Karpas-422 (cell line): ENCODE measurements around the gene OCIAD1. TPM values are rescaled to one million over a fixed set of nuclear protein-coding genes. Genes with fewer than 3 reads are reported as not detected.
"Not testable (repeated sequence)": the region's sequence is repeated elsewhere in the genome, so short reads cannot be mapped to it uniquely, and the experiment has no call there.

Source experiments
- DNase-seq: peaks from one replicate; pipeline ENCODE4 v3.0.0-alpha.2; 2015
- H2AFZ ChIP-seq: fragments of 200-600 bp; sonication (generic); 2 replicates; pipeline ENCODE4 v1.6.1; 2014; ENCODE audit warnings: antibody characterized with exemption, low read length, mixed read lengths
- H3K27ac ChIP-seq: fragments of 200-600 bp; sonication (generic); 2 replicates; pipeline ENCODE4 v1.5.1; 2014; ENCODE audit warnings: mild to moderate bottlenecking, low read length, moderate library complexity
- H3K27me3 ChIP-seq: fragments of 200-600 bp; sonication (generic); 2 replicates; pipeline ENCODE4 v1.6.1; 2014; ENCODE audit warnings: low read length, mixed read lengths
- H3K36me3 ChIP-seq: fragments of 200-600 bp; sonication (generic); 2 replicates; pipeline ENCODE4 v1.6.1; 2014; ENCODE audit warnings: low read length, mixed read lengths; ENCODE audit not compliant: insufficient read depth
- H3K4me1 ChIP-seq: fragments of 200-600 bp; sonication (generic); 2 replicates; pipeline ENCODE4 v1.6.1; 2014; ENCODE audit warnings: mild to moderate bottlenecking, low read length, mixed read lengths
- H3K4me2 ChIP-seq: fragments of 200-600 bp; sonication (generic); 2 replicates; pipeline ENCODE4 v1.6.1; 2014; ENCODE audit warnings: low read length, low read depth, mild to moderate bottlenecking; ENCODE audit not compliant: poor library complexity, severe bottlenecking
- H3K4me3 ChIP-seq: fragments of 200-600 bp; sonication (generic); 2 replicates; pipeline ENCODE4 v1.5.1; 2014; ENCODE audit warnings: mild to moderate bottlenecking, antibody characterized with exemption, low read length, mixed read lengths
- H3K79me2 ChIP-seq: fragments of 200-600 bp; sonication (generic); 2 replicates; pipeline ENCODE4 v1.6.1; 2014; ENCODE audit warnings: mild to moderate bottlenecking, low read length, mixed read lengths
- H3K9ac ChIP-seq: fragments of 200-600 bp; sonication (generic); 2 replicates; pipeline ENCODE4 v1.6.0; 2014; ENCODE audit warnings: low read length
- H3K9me2 ChIP-seq: fragments of 200-600 bp; sonication (generic), shearing (Covaris generic); replicated peaks from 2 replicates; pipeline ENCODE4 v1.6.0; 2014; ENCODE audit warnings: mild to moderate bottlenecking, low read length, moderate library complexity; ENCODE audit not compliant: insufficient read depth
- H3K9me3 ChIP-seq: fragments of 300-700, 200-600 bp; sonication (generic); 2 replicates; pipeline ENCODE4 v1.6.1; 2014; ENCODE audit warnings: low read length, mixed read lengths
- H4K20me1 ChIP-seq: fragments of 200-600 bp; sonication (generic); 2 replicates; pipeline ENCODE4 v1.6.1; 2014; ENCODE audit warnings: mild to moderate bottlenecking, antibody characterized with exemption, low read length, low read depth; ENCODE audit not compliant: insufficient read depth
- total RNA-seq: library from RNA; depleted of rRNA; stranded (reverse); fragments of >200 nt; shearing (Covaris generic); gene quantifications from 2 replicates; pipeline ENCODE4 v1.2.3, GENCODE V29; 2014; ENCODE audit warnings: low replicate concordance

OCIAD1 gene
- total RNA-seq, 1 experiment from 2014 or later = 122 TPM

GRCh38 chr4:48832571-48832970 is 1.7 kb downstream of the OCIAD1 start:
- no peaks in the 10 kb centered on the region for H4K20me1 ChIP-seq
- DNase-seq = no peak
- peaks cover 53% of the 10 kb centered on the region for H3K79me2 ChIP-seq
- peaks cover 30% of the 10 kb centered on the region for H3K36me3 ChIP-seq
- H2AFZ ChIP-seq = no peak overlapping the region
- H3K9ac ChIP-seq = peak overlapping the region; percentile 96; the same call in 1 of the 2 replicates
- peak overlapping the region; percentile 86; the same call in 1 of the 2 replicates for H3K27ac ChIP-seq
- H3K4me2 ChIP-seq = peak overlapping the region; percentile 86
- no peaks in the 10 kb centered on the region for H3K9me2 ChIP-seq
- H3K9me3 ChIP-seq = no peaks in the 10 kb centered on the region
- peak overlapping the region; percentile 92 for H3K4me3 ChIP-seq
- H3K27me3 ChIP-seq = no peaks in the 10 kb centered on the region
- peaks cover 16% of the 10 kb centered on the region for H3K4me1 ChIP-seq

GRCh38 chr4:48836658-48837057 is 5.8 kb downstream of the OCIAD1 start:
- Histone ChIP-seq H2AFZ (no peak overlapping the region), H4K20me1 (no peaks in the 10 kb centered on the region), H3K4me2 (no peak overlapping the region), H3K27me3 (no peaks in the 10 kb centered on the region), H3K9ac (no peak overlapping the region), H3K79me2 (peaks cover 84% of the 10 kb centered on the region), H3K36me3 (peaks cover 58% of the 10 kb centered on the region), H3K4me3 (no peak overlapping the region), H3K27ac (no peak overlapping the region), H3K9me3 (no peaks in the 10 kb centered on the region), H3K4me1 (peaks cover 10% of the 10 kb centered on the region), H3K9me2 (no peaks in the 10 kb centered on the region)
- no peak for DNase-seq

- no peaks in the 10 kb centered on the region for H3K9me2 ChIP-seq
- H3K9ac ChIP-seq = no peak overlapping the region
- H3K27ac ChIP-seq = no peak overlapping the region
- H3K79me2 ChIP-seq = peaks cover 88% of the 10 kb centered on the region
- no peaks in the 10 kb centered on the region for H4K20me1 ChIP-seq
- no peaks in the 10 kb centered on the region for H3K27me3 ChIP-seq
- H3K36me3 ChIP-seq = peaks cover 72% of the 10 kb centered on the region
- H3K9me3 ChIP-seq = no peaks in the 10 kb centered on the region
- H3K4me3 ChIP-seq = no peak overlapping the region
- DNase-seq = no peak
- no peak overlapping the region for H2AFZ ChIP-seq
- H3K4me2 ChIP-seq = no peak overlapping the region
- no peaks in the 10 kb centered on the region for H3K4me1 ChIP-seq
These were observed 10.3 kb downstream of the OCIAD1 start for GRCh38 chr4:48841045-48841827.

GRCh38 chr4:48844843-48845242 is 14.0 kb downstream of the OCIAD1 start:
- Histone ChIP-seq H3K4me2 (no peak overlapping the region), H4K20me1 (no peaks in the 10 kb centered on the region), H3K9me2 (no peaks in the 10 kb centered on the region), H2AFZ (no peak overlapping the region), H3K79me2 (peaks cover 80% of the 10 kb centered on the region), H3K27ac (no peak overlapping the region), H3K36me3 (peaks cover 76% of the 10 kb centered on the region), H3K4me1 (no peaks in the 10 kb centered on the region), H3K9me3 (no peaks in the 10 kb centered on the region), H3K4me3 (no peak overlapping the region), H3K9ac (no peak overlapping the region), H3K27me3 (no peaks in the 10 kb centered on the region)
- no peak for DNase-seq

- not testable (repeated sequence) for H2AFZ ChIP-seq, DNase-seq, H3K4me3 ChIP-seq, H3K9me3 ChIP-seq, H3K27me3 ChIP-seq, H3K27ac ChIP-seq, H4K20me1 ChIP-seq, H3K4me1 ChIP-seq, H3K9ac ChIP-seq, H3K9me2 ChIP-seq, H3K4me2 ChIP-seq
- H3K79me2 ChIP-seq = peaks cover 44% of the 10 kb centered on the region
- H3K36me3 ChIP-seq = peaks cover 63% of the 10 kb centered on the region
These were observed 17.9 kb downstream of the OCIAD1 start for GRCh38 chr4:48848799-48849198.

- no peak overlapping the region for H2AFZ ChIP-seq
- H3K9me3 ChIP-seq = no peaks in the 10 kb centered on the region
- no peaks in the 10 kb centered on the region for H3K27me3 ChIP-seq
- no peak overlapping the region for H3K4me3 ChIP-seq
- H3K9ac ChIP-seq = no peak overlapping the region
- H3K9me2 ChIP-seq = no peaks in the 10 kb centered on the region
- peaks cover 21% of the 10 kb centered on the region for H3K79me2 ChIP-seq
- no peak for DNase-seq
- no peak overlapping the region for H3K27ac ChIP-seq
- H3K36me3 ChIP-seq = peaks cover 62% of the 10 kb centered on the region
- H4K20me1 ChIP-seq = no peaks in the 10 kb centered on the region
- no peak overlapping the region for H3K4me2 ChIP-seq
- no peaks in the 10 kb centered on the region for H3K4me1 ChIP-seq
These were observed 20.8 kb downstream of the OCIAD1 start for GRCh38 chr4:48851651-48852050.

- Histone ChIP-seq H3K4me1 (no peaks in the 10 kb centered on the region), H3K27me3 (no peaks in the 10 kb centered on the region), H3K9me2 (no peaks in the 10 kb centered on the region), H2AFZ (no peak overlapping the region), H3K9me3 (no peaks in the 10 kb centered on the region), H3K9ac (no peak overlapping the region), H3K79me2 (0 out of 2 replicates have a peak, but pooled peaks cover 5% of the 10 kb centered on the region), H4K20me1 (no peaks in the 10 kb centered on the region), H3K4me3 (no peak overlapping the region), H3K27ac (no peak overlapping the region), H3K4me2 (no peak overlapping the region), H3K36me3 (peaks cover 58% of the 10 kb centered on the region)
- DNase-seq = no peak
These were observed 22.9 kb downstream of the OCIAD1 start for GRCh38 chr4:48853604-48854394.

- Histone ChIP-seq H3K4me3 (no peak overlapping the region), H3K36me3 (peaks cover 60% of the 10 kb centered on the region), H3K27me3 (no peaks in the 10 kb centered on the region), H2AFZ (no peak overlapping the region), H3K4me2 (no peak overlapping the region), H3K27ac (no peak overlapping the region), H3K9me2 (no peaks in the 10 kb centered on the region), H3K9me3 (no peaks in the 10 kb centered on the region), H3K4me1 (no peaks in the 10 kb centered on the region), H3K79me2 (0 out of 2 replicates have a peak, but pooled peaks cover 5% of the 10 kb centered on the region), H3K9ac (no peak overlapping the region), H4K20me1 (no peaks in the 10 kb centered on the region)
- DNase-seq = no peak
These were observed 23.5 kb downstream of the OCIAD1 start for GRCh38 chr4:48854395-48854683.
